Middle frontal gyrus (tissue), 1 donor: Measurements from ENCODE around the gene NXPH3.

Source experiments
- DNase-seq: peaks from one replicate; pipeline ENCODE4 v3.0.0-alpha.2; 2015; ENCODE audit warnings: low spot score; ENCODE audit errors: extremely low spot score

The NXPH3 gene

DNA sequence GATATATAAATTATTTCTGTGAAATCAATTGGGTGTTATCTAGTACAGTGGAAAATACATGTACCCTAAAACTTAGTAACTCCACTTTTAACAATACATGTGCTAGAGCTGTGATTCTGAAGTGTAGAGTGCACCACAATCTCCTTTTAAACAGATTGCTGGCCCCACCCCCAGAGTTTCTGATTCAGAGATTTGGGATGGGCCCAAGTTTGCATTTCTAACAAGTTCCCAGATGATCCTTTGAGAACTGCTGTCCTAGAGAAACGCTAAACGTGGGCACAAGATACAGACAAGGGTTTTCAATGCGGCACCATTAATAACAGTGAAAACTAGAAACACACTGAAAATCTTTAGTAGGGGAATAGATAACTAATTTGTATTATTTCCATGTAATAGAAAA lies 49.2 kb downstream of the NXPH3 start:
- peak; percentile 37 for DNase-seq

DNA sequence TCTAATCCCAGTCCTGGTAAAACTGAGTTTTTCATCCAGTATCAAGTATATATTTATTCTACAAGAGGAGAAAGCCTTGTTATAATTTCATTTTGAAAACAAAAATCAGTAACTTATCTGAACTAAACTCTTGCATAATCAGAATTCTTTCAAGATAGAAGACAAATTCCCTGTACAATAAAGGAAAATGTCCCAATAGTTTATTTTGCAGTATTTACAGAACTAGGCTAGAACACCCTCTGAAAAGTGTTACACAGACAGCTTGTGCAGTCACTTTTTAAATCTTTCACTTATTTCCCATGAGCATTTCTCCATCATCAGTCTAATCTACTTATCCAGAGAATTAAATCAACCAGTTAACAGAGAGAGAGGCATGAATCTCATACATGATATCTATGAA lies 53.8 kb downstream of the NXPH3 start:
- DNase-seq, result no peak

- no peak for DNase-seq
Observed at GRCh38 chr17:49630113-49630900, 54.6 kb downstream of the NXPH3 start.

DNA sequence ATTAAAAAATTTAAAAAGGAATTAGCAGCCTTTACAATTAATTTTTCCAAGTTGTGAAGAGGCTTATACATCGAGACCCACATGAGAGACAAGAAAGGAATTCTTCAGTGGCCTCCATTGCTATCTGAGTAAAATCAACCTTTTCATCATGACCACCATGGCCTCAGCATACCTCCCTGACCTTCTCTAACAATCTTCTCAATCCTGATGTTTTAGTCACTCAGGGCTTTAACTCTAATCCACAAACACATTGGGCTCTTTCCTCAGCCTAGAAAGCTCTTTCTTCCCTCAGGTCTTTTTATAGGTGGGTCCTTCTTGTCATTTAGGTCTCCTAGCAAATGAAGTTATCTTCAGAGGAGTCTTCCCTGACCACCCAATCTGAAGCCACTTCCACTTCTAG lies 55.8 kb downstream of the NXPH3 start:
- DNase-seq, result no peak
